Measurements from ENCODE around the gene CTDSPL.
"Not testable (repeated sequence)": the region's sequence is repeated elsewhere in the genome, so short reads cannot be mapped to it uniquely, and the experiment has no call there.

CTDSPL gene

DNA sequence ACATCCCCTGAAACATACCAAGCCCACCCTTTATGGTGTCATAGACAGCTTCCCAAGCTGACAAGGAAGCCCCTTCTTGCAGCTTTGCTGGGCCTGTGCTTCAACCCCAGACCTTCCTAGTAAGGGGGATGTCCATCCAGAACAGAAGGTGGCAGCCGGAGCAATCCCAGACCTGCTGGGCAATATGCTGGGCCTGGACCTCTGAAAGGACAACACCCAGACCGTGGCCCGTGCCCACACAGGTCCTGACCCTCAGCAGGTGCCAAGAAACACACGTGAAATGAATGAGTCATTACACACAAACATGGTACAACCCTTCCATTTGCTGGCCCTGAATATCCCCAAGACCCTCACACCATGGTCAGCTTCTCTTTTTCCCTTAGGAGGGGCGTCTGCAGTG, 109.1 kb downstream of the CTDSPL start:
- DNase-seq: no peak

DNA sequence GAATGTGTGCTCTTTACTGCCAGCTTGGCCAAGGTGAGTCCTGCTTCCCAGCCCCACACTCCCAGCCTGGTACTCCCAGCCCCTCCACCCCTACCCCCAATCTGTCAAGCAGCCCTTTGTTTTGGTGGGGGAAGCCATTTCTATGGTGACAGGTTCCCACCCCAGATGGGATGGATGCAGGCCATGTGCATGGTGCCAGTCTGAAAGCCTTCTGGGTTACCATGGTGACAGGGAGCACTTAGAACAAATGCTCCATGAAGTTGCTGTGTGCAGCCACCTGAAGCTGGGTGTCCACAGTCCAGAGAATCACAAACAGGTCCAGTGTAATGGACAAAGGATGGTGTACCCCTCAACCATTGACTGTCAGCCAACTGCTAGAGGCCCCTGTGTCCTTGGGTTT, 109.8 kb downstream of the CTDSPL start:
- peak; percentile 12 to 47 for DNase-seq

DNA sequence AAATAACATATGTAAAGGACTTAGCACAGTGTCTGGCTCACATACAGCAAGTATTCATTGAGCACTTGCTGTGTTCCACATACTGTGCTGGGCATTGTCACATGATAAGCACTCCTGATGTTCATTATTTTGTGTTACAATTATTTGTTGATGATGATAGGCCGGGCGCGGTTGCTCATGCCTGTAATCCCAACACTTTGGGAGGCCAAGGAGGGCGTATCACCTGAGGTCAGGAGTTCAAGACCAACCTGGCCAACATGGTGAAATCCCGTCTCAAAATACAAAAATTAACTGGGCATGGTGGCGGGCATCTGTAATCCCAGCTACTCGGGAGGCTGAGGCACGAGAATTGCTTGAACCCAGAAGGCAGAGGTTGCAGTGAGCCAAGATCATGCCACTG, 110.4 kb downstream of the CTDSPL start:
- not testable (repeated sequence) for DNase-seq

DNA sequence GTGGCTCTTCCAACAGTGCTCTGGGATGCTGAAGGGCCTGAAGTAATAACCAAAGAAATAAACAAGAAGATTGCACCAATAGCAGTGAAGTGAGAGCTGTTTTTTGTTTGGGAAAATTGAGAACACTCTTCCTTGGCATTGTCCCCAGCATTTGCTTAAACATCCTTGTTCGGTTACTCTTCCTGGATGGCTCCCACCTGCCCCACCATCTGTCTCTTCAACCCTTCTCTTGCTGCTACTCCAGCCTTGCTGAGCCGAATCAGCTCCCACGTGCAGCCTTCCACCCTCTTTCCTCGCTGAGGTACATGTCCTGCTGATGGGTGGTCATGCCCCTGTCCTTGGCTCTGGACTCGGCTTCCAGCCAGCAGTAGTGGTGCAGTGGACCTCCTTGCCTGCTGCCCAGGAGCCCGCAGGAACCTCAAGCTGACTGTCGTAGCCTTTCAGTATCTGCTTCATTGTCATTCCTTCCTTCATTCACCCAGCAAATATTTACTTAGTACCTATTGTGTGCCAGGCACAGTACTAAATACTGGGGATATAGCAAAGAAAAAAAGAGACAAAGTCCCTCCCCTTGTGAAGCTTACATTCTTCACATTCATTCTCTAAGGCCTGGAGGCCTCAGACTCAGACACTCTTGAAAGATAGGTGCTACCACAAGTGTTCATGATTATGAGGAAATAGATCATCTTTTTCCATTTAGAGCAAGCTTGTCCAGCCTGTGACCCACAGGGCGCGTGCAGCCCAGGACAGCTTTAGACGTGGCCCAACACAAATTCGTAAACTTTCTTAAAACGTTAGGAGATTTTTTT, 111.8 kb downstream of the CTDSPL start:
- peak; percentile 38 to 84 for DNase-seq

DNA sequence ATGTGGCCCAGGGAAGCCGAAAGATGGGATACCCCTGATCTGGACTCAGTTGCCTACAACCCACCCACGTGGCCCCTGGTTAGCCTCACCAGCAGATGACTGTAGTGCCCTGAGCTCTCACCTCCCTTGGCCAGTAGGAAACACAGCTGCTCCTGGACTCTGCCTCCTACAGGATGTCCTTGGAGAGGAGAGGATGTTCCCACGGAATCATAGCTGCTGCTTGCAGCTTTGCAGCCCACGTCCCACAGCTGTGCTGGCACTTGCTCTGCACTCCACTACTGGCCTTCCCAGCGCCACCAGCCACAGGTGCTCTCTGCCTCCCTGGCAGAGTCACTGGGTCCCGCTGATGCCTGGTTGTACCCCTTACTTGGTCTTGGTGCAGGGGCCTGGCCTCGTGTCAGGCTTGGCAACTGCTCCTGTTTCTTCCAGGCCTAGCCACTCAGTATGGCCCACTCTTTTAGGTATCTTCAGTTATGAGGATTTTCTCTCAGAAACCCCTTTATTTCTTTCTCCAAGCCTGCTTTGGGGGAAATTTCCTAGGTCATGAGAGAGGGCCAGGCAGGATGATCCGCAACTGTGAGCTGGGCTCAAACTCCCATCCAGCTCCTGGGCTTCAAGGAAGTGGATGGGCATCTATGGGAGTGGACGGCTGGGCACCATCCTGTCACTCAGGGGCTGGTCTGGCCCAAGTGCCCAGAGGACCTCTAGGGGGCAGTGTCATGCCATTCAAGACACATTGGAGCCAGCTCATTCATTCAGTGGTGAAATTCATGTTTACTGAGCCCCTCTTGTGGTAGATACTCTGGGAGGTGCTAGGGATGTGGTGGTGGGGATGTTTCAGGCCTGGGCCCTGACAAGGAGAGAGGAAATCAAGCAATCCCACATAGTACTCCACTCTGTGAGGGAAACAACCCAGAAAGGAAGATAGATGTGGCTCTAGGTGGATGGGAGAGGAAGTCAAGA, 112.7 kb downstream of the CTDSPL start:
- no peak for DNase-seq

DNA sequence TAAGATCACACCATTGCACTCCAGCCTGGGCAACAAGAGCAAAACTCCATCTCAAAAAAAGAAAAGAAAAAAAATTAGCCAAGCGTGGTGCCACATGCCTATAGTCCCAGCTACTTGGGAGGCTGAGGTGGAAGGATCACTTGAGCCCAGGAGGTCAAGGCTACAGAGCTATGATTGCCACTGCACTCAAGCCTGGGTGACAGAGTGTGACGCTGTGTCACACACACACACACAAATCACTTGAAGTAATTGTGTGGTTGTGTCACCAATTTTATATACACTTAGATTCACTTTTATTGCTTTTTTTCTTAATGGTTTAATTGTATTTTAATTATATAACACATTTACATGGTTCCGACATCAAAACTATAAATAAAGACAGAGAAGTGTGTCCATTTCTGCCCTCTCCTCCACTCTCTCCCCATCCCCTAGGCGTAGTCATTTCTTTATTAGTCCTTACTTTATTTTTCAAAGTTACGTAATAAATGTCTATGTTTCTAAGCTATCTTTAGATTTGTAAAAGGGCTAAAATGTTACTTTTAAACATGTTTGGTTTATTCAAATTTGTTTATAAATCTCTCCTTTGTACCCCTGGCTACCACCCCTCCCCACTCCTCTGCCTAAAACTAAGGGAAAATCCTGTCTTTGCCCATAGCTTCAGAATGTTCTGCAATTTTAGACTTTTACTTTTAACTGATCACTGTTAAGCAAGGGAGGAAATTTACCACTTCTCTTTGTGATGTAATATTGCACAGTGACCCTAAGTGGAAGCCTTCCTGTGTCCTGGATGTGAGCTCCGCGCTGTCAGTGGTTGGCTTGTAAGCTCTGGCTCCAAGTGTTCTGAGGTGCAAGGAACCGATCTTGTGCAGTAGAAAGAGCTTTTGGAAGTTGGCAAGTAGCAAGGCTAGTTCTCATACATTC, 118.1 kb downstream of the CTDSPL start:
- no peak for DNase-seq

DNA sequence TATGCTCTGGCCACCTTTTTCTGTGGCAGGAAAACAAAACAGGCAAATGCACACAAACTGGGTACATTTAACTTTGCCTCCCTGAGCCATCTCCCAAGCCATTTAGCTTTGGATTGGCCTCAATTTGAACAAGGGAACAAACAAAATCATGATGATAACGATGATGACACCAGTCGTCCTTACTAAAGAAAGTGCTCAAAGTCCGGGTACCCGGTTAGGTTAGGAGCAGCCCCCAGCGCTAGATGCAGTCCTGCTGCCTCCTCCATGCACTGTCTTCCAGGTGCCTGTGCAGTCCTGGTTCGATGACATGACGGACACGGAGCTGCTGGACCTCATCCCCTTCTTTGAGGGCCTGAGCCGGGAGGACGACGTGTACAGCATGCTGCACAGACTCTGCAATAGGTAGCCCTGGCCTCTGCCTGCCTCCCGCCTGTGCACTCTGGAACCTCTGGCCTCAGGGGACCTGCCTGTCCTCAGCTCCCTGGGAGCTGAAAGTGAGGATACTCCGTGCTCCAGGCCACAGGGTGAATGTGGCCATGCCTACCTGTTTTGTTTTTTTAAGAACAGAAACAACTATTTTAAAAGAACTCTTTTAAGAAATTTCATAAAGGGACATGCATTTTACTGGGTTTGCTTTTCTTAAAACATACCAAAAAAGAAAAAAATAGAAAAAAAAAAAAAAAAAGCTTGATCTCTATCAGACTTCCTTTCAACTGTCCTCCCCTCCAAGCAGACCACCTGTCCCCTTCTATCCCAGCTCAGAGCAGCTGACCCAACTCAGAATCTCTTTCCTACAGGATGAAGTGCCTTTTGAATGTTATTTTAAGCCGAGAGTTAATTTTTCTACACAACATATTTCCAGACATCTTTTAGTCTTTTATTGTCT, 119.0 kb downstream of the CTDSPL start:
- DNase-seq: no peak

DNA sequence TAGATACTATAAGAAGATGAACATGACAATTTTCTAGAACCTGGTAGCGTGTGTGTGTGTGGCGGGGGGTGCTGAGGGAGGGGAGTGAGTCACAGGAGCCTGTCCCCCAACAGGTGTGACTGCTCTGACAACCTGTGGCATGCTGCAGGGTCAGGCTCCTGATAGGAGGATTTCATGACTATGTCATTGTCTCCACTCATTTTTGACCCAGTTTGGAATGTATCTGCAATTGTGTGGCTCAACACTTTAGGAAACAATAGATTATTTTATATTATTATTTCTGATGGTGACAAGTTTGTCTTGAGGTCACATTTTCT, 119.6 kb downstream of the CTDSPL start:
- DNase-seq: no peak

DNA sequence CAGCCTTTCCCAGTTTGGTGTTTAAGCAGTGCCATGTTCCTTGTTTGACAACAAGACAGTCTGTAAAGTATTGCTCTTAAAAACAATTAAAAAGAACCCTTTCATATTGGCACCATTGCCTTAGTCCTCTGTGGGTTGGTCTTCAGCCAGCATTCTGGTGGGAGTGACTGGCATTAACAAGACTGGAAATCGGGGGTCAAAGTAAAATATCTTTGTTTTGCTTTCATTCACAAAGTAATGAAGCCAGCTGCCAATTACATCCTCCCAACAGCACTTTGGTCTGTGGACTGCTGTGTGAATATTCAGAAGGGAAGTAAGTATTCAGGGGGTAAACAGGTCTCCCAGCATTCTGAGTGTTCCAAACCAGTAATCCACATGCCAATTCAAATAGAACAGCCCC, 120.7 kb downstream of the CTDSPL start:
- no peak for DNase-seq

DNA sequence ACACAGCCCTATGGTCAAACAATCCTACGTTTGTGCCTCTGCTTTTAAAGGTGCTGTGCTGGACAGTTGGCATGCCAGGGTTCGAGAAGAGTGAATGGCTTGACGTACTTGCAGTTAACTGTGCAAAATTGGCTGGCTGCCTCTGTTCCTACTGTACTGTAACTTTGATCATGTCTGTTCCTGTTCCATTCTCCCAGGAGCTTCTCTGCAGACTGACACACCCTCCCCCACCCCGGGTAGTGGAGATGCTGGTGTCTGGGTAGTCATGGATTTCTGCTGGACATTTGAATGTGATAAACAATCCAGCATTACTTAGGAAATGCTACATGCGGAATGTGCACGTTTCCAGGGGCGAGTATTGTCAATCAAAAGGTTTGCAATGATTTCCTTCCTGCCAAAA, 122.4 kb downstream of the CTDSPL start:
- no peak for DNase-seq

DNA sequence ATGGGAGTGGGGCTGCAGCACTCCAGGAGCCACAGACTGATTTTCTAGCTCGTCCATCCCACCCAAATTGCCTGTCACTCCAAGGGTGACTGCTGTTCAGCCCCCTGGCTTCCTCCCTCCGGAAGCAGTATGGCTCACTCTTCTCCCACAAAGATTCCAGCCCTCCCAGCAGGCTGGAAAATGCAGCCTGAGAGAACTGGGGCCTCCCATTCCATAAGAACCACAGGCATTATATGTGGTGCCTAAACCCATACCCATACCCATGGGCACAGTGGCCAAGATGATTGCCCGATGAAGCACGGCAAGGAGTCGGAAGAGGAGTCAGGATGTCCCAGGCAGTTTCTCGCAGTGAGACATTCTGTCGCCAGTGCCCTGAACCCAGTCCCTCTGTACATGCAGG, 122.9 kb downstream of the CTDSPL start:
- no peak for DNase-seq

DNA sequence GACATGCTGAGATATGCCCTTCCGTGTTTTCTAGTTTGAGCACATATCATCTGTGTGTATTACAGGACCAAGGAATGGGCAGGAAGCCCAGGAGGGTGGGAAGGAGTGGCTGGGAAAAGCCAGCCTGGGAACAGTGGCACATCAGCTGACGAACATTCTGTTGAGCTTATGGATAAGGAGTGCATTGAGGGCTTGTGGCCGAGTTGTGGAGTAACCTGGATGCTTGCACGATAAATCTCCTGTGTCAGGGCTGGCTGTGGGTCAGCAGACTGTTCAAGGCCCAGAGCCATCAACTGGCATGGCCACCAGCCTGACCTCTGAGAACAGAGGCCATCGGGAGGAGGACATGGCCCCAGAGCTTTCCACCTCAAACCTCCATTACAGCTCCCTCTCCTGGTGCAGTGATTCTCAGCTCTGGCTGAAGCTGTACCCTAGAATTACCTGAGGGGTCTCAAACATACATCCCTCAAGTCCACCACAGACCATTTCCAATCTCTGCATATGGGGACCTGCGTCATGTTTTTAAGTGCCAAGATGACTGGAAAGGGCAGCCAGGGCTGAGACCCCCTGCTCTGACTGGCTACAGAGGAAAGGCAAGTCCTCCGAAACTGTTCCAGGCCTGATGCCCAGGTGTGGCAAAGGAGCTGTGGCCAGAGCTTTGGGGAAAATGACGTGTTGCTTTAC, 124.1 kb downstream of the CTDSPL start:
- DNase-seq: no peak

DNA sequence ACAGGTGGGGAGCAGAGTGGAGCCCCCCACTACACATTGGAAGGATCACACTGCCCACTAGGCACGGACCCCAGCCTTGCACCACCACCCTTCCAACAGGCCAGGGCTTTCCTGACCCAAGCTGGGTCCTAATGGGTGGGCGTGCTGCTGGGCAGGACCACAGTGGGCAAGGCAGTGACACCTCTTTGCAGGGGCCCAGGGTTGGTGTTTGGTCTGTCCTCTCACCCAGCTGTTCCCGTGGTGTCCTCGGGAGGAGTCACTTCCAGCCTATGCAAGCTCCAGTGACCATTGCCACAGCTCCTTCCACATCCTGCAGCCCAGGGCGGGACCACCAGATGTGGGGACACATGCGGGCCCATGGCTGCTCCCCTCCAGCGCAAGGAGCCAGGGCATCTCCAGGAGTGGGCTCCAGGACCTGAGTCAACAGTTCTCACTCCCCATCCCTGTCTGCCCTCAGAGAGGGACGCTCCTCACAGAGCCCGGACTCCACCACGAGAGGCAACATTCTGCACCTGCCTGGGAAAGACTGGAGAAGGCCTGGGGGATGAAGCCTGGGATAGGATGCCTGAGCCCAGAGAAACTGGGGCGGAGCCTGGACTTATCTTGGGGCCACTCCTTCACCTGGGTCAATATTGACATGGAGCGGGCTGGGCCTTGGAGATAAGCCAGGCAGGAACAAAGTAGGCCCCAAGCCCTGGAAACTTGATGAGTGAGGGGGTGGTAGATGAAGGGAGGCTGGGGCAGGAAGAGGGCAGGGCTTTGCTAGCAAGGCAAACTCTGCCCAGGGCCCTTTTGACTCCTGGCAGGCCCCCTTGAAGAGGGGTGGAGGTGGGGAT, 125.0 kb downstream of the CTDSPL start:
- DNase-seq: no peak

DNA sequence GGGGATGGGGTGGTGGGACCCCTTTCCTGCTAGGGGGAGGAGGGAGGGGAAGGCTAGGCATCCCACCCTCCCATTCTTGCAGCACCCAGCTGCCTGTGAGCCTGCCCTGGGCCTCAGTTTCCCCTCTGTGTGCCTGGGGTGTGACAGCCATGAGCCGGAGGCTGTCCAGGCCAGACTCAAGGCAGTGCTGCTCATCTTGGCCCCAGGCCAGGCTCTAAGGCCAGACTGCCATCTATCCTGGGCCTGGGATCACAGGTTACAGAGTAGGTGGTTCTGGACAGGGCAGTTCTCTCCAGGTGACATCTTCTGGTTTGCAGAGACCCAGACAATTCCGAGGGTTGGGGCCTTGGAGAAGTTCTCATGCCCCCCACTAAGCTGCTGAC, 125.6 kb downstream of the CTDSPL start:
- no peak for DNase-seq

DNA sequence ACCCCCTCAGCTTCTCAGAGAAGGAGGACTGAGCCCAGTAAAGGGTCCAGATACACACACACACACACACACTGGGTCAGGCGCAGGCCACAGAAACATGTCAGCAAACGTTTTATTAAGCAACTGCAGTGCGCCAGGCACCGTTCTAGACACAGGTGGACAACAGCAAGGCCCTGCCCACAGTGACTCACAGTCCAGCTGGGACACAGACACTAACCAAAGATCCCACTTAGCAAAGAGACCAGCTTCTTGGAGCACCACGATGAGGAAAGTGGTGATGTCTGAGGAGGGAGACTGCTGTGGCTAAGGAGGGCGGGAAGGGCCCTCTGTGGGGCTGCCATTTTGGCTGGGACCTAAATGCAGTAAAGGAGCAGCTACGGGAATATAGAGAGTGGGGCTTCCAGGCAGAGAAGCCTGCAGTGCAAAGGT, 126.1 kb downstream of the CTDSPL start:
- no peak for DNase-seq

DNA sequence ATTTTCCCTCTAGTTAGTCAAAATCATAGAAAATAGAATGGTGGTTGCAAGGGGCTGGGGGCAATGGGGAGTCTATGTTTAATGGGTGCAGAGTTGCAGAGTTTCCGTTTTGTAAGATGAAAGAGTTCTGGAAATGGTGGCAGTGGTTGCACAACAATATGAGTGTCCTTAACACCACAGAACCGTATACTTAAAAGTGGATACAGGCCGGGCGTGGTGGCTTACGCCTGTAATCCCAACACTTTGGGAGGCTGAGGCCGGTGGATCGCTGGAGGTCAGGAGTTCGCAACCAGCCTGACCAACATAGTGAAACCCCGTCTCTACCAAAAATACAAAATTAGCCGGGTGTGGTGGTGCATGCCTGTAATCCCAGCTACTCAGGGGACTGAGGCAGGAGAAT, 126.7 kb downstream of the CTDSPL start:
- not testable (repeated sequence) for DNase-seq

DNA sequence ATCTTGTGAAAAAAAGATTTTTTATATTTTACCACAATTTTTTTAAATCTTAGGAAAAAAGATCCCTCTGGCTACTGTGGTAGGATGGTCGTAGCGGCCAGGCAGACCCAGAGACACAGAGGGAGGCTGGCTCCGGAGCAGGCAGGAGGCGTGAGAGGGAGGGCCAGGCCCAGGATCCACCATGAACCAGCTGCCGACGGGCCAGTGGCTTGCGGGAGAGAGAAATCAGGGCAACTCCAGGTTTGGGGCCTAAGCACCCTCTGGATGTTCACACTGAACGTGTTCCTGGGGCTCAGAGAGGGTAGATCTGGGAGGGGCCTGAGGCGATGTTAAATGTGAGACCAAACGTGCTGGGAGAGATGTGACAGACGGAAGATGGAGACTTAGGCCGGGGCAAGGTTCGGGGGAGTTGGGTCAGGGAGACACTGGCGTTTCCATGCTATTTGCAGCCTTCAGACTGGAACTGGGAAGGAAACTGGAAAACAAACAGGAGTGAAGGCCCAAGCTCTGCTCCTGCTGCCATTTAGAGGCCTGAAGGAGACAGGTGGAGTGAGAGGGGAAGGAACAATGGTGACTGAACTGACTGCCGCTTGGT, 127.3 kb downstream of the CTDSPL start:
- DNase-seq: no peak

DNA sequence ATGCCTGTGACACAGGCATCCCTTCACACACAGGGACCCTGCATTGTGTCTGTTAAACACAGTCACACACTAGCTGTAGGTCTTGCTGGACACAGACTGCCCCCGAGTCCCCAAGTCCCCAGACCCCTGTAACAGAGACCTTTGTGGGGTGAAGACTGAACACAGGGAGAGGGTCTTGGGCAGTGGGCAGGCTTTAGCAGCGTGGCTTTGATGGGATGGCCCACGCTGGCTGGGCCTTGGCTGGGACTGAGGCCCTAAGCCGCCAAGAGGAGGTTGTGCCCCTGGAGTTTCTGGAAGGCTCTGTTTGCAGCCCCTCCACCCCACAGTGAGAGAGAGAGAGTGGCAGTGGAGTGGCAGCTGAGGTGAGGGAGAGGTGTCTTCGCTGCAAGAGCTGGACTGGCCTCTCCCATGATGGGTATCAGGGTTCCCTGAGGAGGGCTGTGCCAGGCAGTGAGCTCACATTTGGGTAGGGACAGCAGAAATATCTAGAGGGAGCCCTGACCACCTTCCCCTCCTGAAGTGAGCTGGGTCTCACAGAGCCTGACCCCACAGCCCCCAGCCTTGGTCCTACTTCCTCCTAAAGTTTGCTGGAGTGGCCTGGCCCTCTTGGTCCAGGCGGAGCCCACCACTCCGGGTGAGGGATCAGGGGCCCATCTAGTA, 128.3 kb downstream of the CTDSPL start:
- DNase-seq: no peak

DNA sequence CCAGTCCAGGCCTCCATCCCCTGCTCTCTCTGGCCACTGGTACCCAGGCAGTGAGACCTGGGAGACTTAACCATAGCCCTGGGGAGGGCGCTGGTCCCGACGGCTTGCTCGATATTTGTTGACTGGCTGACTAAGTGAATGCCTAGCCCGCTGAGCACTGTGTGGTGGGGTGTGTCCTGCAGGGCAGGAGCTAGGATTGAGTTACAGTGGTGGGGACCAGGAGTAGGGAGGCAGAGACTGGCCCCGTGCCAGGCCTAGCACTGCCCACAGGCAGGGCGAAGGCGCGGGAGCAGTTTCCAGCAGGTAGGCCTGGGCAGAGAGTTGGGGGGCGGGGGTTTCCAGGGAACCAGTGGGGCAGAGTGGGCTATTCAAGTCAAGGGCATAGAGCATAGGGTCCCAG, 128.8 kb downstream of the CTDSPL start, which contains the start of gene VILL:
TSS of gene VILL (plus strand) at position 260 of the 400 bp plus-strand sequence. CDS start 2,887 bp downstream, outside the sequence.
- no peak for DNase-seq

Measured in cerebellar nuclear complex (tissue), 1 donor.